Right forelimb (tissue), 1 donor: ENCODE results near the gene SPESP1.
"Not testable (repeated sequence)": the region's sequence is repeated elsewhere in the genome, so short reads cannot be mapped to it uniquely, and the experiment has no call there.

Source experiments
- DNase-seq: peaks from one replicate; pipeline ENCODE4 v3.0.0-alpha.2; 2018

Gene SPESP1

DNA sequence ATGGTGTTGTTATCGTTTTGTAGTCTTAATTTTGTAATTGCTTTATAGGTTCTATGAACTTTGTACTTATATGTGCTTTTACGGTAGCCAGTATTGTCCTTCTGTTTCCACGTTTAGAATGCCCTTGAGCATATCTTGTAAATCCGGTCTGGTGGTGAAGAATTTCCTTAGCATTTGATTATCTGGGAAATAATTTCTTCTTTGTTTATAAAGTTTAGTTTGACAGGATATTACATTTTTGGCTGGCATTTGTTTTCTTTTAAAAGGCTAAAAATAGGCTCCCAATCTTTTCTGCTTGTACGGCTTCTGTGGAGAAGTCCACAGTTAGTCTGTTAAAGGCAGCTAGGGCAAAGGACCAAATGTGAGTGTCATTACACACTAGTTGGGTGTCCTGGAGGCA lies 36.7 kb downstream of the SPESP1 start:
- DNase-seq, result no peak

DNA sequence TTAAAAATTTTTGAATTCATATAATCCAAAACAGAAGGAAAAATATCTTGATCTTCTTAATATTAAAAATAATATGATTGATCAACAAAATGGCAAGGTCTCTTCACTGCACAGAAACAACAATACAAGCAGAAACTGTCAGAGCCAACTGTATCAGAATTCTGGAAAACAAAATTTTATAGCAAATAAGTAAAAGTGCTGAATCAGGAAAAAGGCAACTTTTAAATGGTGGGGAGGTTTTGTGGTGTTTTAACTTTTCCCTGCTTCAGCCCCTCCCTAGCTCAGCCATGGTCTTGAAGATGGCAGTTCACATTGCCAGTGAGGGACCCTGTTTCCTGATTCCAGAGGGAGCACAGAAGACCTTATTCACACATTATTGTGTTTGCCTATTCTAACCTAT lies 37.6 kb downstream of the SPESP1 start:
- DNase-seq, result no peak

DNA sequence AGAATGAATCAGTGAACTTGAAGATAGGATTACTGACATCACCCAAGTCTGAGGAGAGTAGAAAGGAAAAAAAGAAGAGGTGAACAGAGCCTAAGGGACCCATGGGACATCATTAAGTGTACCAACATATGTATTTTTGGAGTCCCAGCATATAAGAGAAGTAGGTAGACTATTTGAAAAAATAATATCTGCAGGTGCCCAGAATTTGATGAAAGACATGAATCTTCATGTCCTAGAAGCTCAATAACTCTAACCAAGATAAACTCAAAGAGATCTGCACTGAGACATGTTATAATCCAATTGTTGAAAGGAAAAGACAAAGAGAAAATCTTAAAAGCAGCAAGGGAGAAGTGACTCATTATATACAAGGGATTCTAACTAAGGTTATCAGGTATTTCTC lies 39.0 kb downstream of the SPESP1 start:
- DNase-seq, result no peak

DNA sequence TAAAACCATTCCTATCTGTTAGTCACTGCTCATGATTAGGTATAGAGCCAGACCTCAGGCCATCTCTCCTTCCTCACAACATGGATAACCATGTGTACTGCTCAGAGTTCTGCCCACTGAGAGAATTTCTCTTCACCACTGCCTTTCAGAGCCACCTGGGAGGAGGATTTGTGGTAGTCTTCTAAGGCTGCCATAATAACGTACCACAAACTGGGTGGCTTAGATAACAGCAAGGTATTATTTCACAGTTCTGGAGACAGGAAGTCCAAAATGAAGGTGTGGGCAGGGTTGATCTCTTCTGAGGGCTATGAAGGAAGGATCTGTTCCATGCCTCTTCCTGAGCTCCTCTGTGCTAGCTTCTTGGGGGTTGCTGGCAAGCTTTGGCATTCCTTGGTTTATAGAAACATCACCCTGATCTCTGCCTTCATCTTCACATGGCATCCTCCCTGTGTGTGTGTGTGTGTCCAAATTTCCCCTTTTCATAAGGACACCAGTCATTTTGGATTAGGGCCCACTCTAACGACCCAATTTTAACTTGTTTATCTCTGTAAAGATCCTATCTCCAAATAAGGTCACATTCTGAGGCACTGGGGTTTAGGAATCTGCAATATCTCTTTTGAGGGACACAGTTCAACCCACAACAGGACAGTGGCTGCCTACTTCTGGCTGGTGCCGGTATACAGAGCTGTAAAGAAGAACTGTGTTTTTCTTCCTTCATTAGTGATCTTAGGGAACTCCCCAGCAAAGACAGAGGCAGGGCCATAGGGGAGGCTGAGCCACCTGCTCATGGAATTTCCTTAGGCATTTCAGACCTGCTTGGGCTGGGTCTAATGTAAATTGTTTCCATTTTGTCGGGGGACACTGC lies 42.1 kb downstream of the SPESP1 start:
- DNase-seq, result no peak

DNA sequence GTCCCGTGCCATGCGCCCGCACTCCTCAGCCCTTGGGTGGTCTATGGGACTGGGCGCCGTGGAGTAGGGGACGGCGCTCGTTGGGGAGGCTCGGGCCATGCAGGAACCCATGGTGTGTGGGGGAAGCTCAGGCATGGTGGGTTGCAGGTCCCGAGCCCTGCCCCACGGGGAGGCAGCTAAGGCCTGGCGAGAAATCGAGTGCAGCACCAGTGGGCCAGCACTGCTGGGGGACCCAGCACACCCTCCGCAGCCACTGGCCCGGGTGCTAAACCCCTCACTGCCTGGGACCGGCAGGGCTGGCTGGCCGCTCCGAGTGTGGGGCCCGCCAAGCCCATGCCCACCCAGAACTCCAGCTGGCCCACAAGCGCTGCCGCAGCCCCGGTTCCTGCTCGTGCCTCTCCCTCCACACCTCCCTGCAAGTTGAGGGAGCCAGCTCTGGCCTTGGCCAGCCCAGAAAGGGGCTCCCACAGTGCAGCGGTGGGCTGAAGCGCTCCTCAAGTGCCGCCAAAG lies 45.4 kb downstream of the SPESP1 start:
- DNase-seq, result not testable (repeated sequence)

DNA sequence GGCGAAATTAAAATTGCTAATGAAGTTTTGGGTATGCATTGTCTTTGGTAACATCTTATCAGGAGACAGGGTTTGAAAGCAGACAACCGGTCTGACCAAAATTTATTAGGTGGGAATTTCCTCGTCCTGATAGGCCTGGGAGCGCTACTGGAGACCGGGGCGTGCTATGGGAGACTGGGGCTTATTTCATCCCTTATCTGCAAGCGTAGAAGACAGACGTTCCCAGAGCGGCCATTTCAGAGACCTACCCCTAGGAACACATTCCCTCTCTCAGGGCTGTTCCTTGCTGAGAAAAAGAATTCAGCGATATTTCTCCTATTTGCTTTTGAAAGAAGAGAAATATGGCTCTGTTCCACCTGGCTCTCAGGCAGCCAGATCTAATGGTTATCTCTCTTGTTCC lies 47.1 kb downstream of the SPESP1 start:
- not testable (repeated sequence) for DNase-seq

DNA sequence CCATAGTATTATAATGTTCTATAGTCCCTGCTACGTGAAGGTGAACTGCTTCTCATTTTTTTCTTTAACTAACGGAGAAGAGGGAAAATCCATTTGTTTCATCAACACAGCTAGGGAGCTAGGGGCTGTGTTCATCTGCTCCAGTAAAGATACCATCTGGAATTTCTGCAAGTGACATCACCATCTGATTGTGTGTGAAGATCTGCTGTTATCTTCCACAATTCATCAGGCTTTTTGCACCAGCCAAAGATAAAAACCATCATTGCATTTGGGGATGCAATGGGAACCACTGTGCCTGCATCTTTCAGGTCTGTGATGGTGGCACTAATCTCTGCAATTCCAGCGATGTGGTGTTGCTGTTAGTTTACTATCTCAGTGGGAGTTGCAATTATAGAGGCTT lies 48.7 kb downstream of the SPESP1 start:
- no peak for DNase-seq

DNA sequence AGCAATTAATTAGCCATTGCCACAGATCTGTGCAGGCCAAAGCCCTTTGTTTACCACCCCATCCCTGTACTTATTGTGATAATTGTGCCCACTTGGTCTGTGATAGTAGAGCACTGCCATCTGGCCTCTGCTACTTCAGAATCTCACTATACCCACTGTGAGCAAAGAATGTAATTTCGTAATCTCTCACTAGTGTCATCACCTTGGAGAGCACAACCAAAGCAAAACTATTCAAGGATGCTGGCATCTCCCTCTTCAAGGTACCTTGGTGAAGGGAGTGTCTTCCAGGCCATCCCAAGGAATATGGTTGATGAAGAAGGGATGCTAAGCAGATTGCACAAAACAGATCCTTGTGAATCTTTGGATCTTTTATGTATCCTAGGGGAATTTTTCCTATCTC lies 49.5 kb downstream of the SPESP1 start:
- no peak for DNase-seq

DNA sequence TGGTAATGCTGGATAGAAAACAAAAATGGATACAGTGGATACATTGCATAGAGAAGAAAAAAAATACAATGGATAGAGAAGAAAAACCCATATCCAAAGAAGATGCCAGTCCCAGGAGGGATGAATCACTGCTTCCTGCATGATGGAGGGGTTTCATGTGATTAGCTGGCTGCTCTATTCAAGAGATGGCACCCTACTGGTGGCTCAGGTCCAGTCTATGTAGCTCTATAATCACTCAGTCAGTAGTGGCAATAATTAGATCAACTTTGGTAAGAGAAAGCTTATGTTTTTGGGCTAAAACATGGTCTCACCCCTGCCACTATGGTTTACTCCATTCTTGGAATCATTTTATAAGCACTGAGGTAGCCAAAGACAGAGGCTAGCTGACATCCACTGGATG lies 50.5 kb downstream of the SPESP1 start:
- DNase-seq, result no peak

DNA sequence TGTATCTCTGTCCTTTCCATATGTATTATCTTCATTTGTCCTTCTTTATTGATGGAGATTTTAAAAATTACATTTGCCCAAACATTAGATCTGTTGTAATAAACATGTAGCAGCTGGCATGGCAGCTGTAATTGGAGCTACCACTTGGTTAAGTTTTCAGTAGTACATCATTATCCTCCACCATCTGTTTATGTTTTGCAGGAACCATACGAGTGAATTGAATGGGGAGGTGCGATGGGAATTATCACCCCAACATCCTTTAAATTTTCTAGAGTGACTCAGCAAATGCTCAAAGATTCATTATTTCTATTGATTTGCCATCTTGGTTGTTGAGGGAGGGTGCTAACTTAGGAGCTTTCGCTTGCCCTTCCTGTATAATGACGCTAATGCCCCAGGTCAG lies 51.6 kb downstream of the SPESP1 start:
- DNase-seq, result no peak

DNA sequence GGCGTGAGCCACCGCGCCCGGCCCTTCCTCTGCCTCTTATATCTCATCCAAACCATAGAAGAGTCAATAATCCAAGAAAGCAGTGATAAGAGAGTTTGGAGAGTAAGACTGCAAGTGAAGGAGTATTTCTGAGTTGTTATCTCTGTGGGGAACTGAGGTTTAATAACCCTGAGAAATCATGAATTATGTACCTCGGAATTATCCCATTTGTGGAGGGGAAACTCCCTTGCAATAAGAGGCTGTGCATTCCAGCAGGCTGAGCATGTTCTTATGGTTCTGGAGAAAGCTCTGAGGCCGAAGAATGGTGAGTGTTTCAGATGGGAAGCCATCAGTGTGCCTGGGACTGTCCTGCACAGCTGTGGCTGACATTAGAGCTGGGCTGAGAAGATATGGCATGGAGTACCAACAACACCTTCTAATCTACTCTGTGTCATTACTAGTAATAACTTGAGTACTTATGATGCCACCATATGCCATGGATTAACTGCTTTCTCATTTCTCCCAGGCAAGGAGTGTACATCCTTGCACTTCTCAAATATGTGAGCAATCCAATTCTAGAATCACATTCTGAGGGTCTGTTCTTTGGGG lies 52.7 kb downstream of the SPESP1 start:
- no peak for DNase-seq

DNA sequence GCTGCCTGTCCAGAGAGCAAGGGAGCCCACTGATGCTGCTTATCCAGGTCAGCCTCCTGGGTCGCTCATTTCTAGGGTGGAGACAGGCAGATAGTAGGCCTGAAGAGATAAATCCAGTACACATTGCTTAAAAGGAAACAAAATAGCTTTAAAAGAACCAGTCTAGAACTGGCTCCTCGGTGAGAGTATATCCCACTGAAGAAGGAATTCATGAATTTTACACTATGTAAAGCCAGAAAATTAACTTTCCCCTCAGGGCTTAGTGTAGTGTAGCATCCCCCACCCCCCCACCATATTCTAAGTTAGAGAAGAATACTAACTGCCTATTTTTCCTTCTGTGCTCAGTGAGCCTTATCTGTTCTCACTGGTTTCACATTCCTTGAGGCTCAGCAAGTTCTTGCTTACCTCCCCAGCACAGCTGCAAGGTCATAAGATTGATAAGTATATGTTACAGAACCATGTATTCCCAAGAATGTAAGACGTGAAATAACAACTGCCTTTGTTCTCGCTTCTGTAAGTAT lies 53.7 kb downstream of the SPESP1 start:
- DNase-seq, result no peak

DNA sequence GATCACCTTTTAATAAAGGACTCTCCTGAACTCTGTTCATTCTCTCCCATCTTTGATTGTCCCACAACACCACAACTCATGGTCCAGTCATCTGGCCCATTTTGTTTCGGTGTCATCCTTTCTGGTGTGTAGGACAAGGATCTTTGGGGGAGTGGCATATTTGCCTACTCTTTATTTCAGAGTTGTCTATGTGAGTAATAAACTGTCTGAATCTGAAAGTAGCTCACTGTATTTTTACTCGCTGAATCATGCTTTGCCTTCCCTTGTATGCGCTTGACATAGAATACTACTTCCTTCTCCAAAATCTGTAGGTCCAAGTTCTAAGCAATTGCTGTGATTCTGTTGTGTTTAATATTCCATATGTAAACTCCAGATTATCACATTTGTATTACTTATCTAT lies 54.3 kb downstream of the SPESP1 start:
- DNase-seq, result no peak

DNA sequence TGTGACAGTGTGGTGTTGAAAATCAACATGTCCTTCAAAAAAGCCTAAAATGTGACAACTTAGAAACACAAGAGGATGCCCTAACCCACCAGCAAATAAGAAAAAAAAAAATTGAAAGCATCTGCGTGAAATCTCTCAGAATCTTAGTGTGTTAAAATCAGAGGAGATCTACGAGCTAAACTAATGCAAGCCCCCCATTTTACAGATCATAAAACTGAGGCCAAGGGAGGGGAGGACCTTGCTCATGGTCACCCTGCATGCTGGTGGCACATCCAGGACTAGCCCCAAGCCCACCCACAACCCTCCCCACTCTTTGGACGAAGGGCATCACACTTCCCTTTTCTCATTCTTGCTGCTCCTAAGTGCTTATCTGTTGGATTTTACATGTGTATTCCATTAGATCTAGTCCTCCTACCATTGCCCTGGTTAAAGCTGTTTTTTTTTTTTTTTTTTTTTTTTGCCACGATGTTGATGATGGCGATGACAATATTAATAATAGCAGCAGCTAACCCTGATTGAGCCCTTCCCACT lies 55.1 kb downstream of the SPESP1 start:
- DNase-seq, result no peak

DNA sequence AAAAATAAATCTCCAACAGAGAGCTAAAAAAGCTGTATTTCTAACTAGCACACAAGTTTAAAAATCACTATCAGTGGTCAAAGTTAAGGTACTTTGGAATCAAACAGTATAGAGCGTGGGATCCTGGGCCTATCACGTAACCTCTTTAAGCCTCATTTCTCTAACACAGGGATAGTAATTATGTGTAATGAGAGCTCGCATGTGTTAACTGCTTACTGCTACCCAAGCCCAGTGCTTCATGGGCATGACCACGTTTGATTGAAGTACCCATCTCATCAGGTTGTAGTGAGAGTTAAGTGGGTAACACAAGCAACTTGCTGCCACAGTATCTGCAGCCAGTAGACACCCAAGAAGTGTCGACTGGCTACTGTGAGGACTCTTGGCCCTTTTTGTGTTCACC lies 56.0 kb downstream of the SPESP1 start:
- no peak for DNase-seq

DNA sequence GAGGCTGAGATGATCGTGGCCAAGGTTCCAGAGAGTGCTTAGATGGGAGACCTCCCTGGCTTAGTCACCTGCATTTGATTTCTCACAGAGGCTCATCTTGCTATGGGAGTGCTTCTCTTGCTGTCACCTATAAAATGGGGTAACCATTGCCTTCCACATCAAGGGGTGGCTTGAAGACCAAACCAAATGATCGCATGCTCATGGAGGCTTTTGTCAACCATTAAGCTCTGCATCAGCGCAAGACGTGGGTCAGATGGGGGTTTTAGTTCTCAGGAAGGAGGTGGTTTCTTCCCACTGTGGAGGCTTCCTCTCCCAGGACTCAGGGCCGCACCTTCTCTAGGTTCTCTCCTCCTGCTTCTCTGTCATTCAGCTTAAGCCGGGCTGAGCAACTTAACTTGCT lies 56.8 kb downstream of the SPESP1 start:
- DNase-seq, result no peak

DNA sequence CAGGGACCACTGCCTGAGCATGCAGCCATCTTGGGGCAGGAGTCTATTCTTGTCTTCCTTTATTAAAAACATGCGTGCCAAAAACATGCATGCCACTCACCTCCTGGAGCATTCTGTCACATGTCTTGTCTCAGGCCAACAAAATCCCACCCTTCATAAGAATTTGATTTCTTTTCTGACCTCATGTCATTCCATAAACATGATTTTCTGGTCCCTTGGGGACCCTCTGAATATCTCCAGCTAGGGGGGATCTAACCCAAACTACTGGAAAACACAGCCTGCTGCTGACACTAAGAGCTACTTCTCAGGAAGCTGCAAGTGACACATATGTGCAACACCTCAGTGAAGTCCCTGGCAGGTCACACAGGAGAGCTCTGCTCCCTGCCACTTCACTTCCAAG lies 57.4 kb downstream of the SPESP1 start:
- no peak for DNase-seq

DNA sequence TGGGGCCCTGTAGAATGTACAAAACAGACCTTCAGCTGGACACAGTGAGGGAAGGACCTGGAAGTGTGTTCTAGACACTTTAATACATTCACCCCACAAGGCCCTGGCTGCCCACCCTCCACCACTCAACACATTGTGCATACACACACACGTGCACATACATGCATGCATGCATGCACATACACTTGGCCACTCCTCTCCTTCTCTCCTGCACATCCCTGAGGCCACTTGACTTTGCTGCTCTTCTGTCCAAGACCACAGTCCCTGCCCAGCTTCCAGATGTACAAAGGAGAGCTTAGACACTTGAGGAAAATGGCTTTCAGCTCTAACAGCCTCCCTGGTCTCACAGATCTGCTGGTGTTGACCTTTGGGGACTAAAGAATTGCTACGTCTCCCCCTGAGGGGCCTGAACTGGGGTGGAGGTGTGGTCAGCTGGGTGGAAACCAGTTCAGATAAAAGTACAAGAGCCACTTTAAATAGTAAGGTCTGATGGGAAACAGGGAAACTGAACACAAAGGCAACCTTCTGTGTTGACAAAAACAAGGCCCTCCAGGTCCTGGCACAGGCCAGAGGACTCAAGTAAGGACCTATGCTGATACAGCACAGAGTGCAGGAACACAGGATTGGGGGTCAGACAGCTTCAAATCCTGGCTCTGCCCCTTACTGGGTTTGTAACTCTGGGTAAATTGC lies 59.4 kb downstream of the SPESP1 start:
- DNase-seq, result no peak

DNA sequence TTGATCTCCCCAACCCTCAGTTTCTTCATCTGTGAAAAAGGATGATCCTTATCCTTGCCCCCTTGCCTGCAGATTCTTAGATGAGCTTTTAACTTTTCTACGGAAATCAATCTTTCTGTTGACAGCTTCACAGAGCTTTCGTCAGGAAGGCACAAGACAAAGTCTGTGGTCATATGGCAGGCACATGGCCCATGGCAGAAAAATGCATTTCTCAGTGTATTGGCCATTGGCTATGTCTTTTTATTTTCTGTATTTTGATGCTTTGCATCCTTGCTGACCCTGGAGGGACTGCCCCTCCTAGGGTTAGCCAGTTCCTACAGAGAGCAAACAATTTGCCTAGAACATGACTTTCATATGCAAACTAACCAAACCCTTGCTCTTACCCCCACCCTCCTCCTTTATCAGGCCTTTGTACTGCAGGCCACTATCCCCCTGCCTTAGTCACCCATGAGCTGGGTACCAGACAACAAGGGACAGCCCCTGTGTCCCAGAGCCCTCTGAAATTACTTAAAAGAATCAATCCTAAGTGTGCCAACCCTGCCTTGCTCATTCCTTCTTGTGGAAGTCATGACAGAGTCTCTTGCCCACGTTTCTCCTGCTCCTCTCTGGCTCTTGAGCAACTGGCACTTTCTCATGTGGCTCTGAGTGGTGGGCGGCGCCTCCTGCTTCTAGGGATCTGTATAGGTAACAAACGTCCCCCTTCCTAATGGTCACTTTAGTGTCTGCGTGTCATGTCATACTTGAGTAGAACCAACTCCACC lies 60.1 kb downstream of the SPESP1 start:
- DNase-seq, result no peak

DNA sequence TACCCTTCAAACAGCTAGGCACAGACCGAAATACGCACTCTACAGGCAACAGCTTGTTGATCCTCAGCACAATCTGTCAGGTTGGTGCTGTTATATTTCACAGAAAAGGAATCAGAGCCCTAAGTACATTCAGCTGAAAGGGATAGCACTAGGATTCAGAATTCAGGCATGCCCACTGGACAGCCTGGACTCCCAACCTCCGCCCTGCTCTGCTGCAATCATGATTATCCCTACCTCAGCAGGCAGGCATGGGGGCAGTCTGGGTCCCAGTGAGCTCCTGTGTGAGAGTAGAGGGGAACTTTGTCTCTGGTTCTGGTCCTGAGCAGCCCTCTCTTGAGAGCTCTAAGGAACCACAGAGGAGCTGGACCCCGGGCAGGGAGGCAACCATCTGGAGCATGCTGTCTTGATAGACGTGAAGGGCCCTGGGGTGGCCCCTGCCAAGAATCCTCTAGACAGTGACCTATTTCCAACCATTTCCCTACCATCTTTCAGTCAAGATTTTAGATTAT lies 60.7 kb downstream of the SPESP1 start:
- no peak for DNase-seq

DNA sequence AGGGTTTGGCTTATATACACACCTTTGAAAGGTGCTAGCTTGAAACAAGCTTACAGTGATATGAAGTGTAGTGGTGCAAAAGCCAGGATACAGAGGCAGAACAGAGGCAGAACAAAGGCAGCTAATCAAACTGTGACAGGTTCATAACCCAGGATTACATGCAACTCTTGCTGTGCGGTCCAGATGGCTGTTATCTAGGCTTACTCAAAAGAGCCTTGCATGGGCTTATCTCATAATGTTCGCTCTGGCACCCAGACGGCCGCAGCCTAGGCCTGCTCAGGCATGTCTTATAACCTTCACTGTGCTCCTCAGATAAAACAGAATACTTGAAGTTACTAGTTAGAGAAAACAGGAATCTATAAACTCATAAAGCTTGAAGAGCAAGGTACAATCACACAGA lies 61.4 kb downstream of the SPESP1 start:
- no peak for DNase-seq

DNA sequence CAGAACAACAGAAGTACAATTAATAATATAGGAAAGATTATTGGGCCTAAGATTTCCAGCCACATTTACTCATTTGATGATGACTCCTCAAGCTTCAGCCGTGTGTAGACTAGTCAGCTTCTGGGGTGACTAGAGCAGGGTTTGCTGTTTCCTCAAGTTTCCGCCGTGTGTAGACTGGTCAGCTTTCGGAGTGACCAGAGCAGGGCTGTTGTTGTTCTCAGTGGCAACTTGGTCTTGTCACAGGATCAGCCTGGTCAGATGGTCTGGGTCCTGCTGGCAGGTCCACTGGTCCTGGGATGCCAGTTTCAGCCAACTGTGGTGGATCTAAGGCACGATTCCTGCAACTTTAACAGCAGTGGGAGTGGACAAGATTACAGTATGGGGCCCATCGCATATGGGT lies 62.4 kb downstream of the SPESP1 start:
- no peak for DNase-seq
